SK-N-SH (cell line): ENCODE measurements around the gene ACCS. TPM values are rescaled to one million over a fixed set of nuclear protein-coding genes. Genes with fewer than 3 reads are reported as not detected.

Experiments used
- CTCF ChIA-PET: fragments of 300-600, 350-600 bp; formaldehyde crosslinking; extraction: SDS; loops from one replicate; lab custom pipeline; 2021; lab: Yijun Ruan, JAX
- POLR2A ChIA-PET: fragments of 350-600 bp; sonication (Branson Sonifier 250); formaldehyde crosslinking; extraction: SDS; loops from one replicate; lab custom pipeline; 2020; ENCODE audit warnings: antibody characterized with exemption, inconsistent platforms; lab: Yijun Ruan, JAX
- DNase-seq: peaks from one replicate; pipeline ENCODE4 v3.0.0; 2012
- H2AFZ ChIP-seq: fragments of 200-600 bp; sonication (generic); 2 replicates; pipeline ENCODE4 v1.8.1; 2016; ENCODE audit warnings: antibody characterized with exemption, mild to moderate bottlenecking, low read depth
- H3F3A ChIP-seq: fragments of 200-600 bp; sonication (generic); replicated peaks from 2 replicates; pipeline ENCODE3; 2016; ENCODE audit warnings: antibody characterized with exemption, mild to moderate bottlenecking; ENCODE audit not compliant: insufficient read depth
- H3K27ac ChIP-seq, 2 experiments: fragments of 200-500 bp in 1 of 2; fragments of 200-600 bp in 1 of 2; sonication (Bioruptor generic) in 1 of 2; sonication (generic), shearing (Covaris generic) in 1 of 2; 2 replicates each; pipeline versions ENCODE4 v1.5.1 to v1.6.1; 2014 to 2016; ENCODE audit warnings: low read depth in 2 of 2, inconsistent platforms in 1 of 2, low read length in 1 of 2, mild to moderate bottlenecking in 1 of 2, mixed read lengths in 1 of 2
- H3K27me3 ChIP-seq: fragments of 200-600 bp; sonication (generic), shearing (Covaris generic); 2 replicates; pipeline ENCODE4 v1.6.1; 2016; ENCODE audit warnings: mixed run types; ENCODE audit not compliant: insufficient read depth
- H3K36me3 ChIP-seq, 2 experiments: fragments of 200-500 bp in 1 of 2; fragments of 200-600 bp in 1 of 2; sonication (Bioruptor generic) in 1 of 2; sonication (generic) in 1 of 2; replicated peaks in 1 of 2; 2 replicates each; pipeline versions ENCODE3 to v1.5.1; 2014 to 2016; ENCODE audit warnings: low read length in 1 of 2, mild to moderate bottlenecking in 1 of 2; ENCODE audit not compliant: insufficient read depth in 2 of 2, control insufficient read depth in 1 of 2
- H3K4me1 ChIP-seq, 2 experiments: fragments of 200-500 bp in 1 of 2; fragments of 200-600 bp in 1 of 2; sonication (Bioruptor generic) in 1 of 2; sonication (generic), shearing (Covaris generic) in 1 of 2; 2 replicates each; pipeline versions ENCODE4 v1.5.1 to v1.6.1; 2014 to 2016; ENCODE audit warnings: low read depth in 1 of 2, low read length in 1 of 2, mixed run types in 1 of 2; ENCODE audit not compliant: insufficient read depth in 2 of 2, control insufficient read depth in 1 of 2
- H3K4me2 ChIP-seq: fragments of 200-600 bp; sonication (generic), shearing (Covaris generic); 2 replicates; pipeline ENCODE4 v1.6.1; 2017; ENCODE audit warnings: mixed run types
- H3K4me3 ChIP-seq, 2 experiments: fragments of 200-500 bp in 1 of 2; fragments of 200-600 bp in 1 of 2; sonication (Bioruptor generic) in 1 of 2; sonication (generic), shearing (Covaris generic) in 1 of 2; 2 replicates each; pipeline versions ENCODE4 v1.5.1 to v1.8.1; 2014 to 2016; ENCODE audit warnings: low read depth in 2 of 2, inconsistent platforms in 1 of 2, low read length in 1 of 2, mild to moderate bottlenecking in 1 of 2, mixed read lengths in 1 of 2, moderate library complexity in 1 of 2
- H3K79me2 ChIP-seq: fragments of 200-600 bp; sonication (generic); 2 replicates; pipeline ENCODE4 v1.8.1; 2017; ENCODE audit warnings: mild to moderate bottlenecking; ENCODE audit not compliant: insufficient read depth
- H3K9ac ChIP-seq: fragments of 200-600 bp; sonication (generic); 2 replicates; pipeline ENCODE4 v1.6.1; 2017; ENCODE audit warnings: mixed run types
- H3K9me2 ChIP-seq: fragments of 200-600 bp; sonication (generic); 2 replicates; pipeline ENCODE4 v1.6.1; 2017; ENCODE audit warnings: mixed run types
- H3K9me3 ChIP-seq: fragments of 200-600 bp; sonication (generic); 2 replicates; pipeline ENCODE4 v1.6.1; 2017; ENCODE audit warnings: mixed run types, mild to moderate bottlenecking, moderate library complexity
- H4K20me1 ChIP-seq: fragments of 200-600 bp; sonication (generic); 2 replicates; pipeline ENCODE4 v1.6.1; 2017; ENCODE audit warnings: mild to moderate bottlenecking, mixed run types; ENCODE audit not compliant: insufficient read depth
- CHD2 ChIP-seq: fragments of 150-350 bp; IDR thresholded peaks from 2 replicates; pipeline ENCODE4 v1.6.1; 2018; ENCODE audit warnings: low read length; ENCODE audit not compliant: partially characterized antibody
- CTCF ChIP-seq: fragments of 200-600 bp; sonication (generic); IDR thresholded peaks from 2 replicates; pipeline ENCODE4 v1.6.1; 2017; ENCODE audit warnings: antibody characterized with exemption, mild to moderate bottlenecking, moderate library complexity
- ELF1 ChIP-seq: IDR thresholded peaks from 2 replicates; pipeline ENCODE4 v1.4.0; 2012
- FOSL2 ChIP-seq: IDR thresholded peaks from 2 replicates; pipeline ENCODE4 v1.4.0; 2012; ENCODE audit warnings: low read depth, mild to moderate bottlenecking, moderate library complexity, borderline replicate concordance
- IRF3 ChIP-seq: fragments of 150-350 bp; IDR thresholded peaks from 2 replicates; pipeline ENCODE4 v1.6.1; 2016; ENCODE audit warnings: mild to moderate bottlenecking, low read depth, low read length
- PBX3 ChIP-seq: IDR thresholded peaks from 2 replicates; pipeline ENCODE4; 2012
- RAD21 ChIP-seq: IDR thresholded peaks from 2 replicates; pipeline ENCODE4 v1.6.1; 2012; ENCODE audit warnings: mild to moderate bottlenecking, low read length
- RCOR1 ChIP-seq: fragments of 150-350 bp; IDR thresholded peaks from 2 replicates; pipeline ENCODE4 v1.6.1; 2017; ENCODE audit warnings: antibody characterized with exemption, low read length
- REST ChIP-seq: IDR thresholded peaks from 2 replicates; pipeline ENCODE4 v1.6.1; 2012; ENCODE audit warnings: mild to moderate bottlenecking, low read depth, low read length, moderate library complexity
- SMC3 ChIP-seq: IDR thresholded peaks from 2 replicates; pipeline ENCODE4 v1.6.1; 2012; ENCODE audit warnings: low read depth, low read length, improper control_type of control experiment
- TAF1 ChIP-seq: IDR thresholded peaks from 2 replicates; pipeline ENCODE4 v1.6.1; 2012; ENCODE audit warnings: low read depth, mild to moderate bottlenecking, low read length, moderate library complexity, borderline replicate concordance
- WGBS: methylation state at CpG from one replicate; pipeline ENCODE4 v1.1.6; 2017; ENCODE audit warnings: low lambda C conversion rate; 5-methylcytosine and 5-hydroxymethylcytosine counted together
- polyA plus RNA-seq, 3 experiments: library from polyadenylated mRNA; depleted of rRNA; stranded (reverse); fragments of >200 nt; gene quantifications; 2 replicates each; pipeline ENCODE4 v1.2.3, GENCODE V29; 2012

Gene ACCS
- polyA plus RNA-seq, 1 of the 3 experiments (the other 2 are of a cell fraction), result 28.5 TPM

GRCh38 chr11:44108260-44108659 lies 42.2 kb downstream of the ACCS start:
- no peak overlapping the region for H3K4me3 ChIP-seq
- TF ChIP-seq ELF1, result no peak
- no peak for TF ChIP-seq SMC3
- TF ChIP-seq FOSL2, result no peak
- TF ChIP-seq, all 33 proteins: peak for 0
- Histone ChIP-seq H2AFZ (no peak overlapping the region), H3K9me3 (no peaks in the 10 kb centered on the region), H3K36me3 (peaks cover 6 to 32% of the 10 kb centered on the region in 2 experiments), H3K9me2 (no peaks in the 10 kb centered on the region), H4K20me1 (peaks cover 10% of the 10 kb centered on the region; the same call in 1 of the 2 replicates), H3K27me3 (no peaks in the 10 kb centered on the region), H3K4me2 (no peak overlapping the region), H3K79me2 (peaks cover 5% of the 10 kb centered on the region; the same call in 1 of the 2 replicates), H3K27ac (no peak overlapping the region), H3K4me1 (peaks cover 14 to 16% of the 10 kb centered on the region in 2 experiments; a peak in 3 of 4 replicates), H3F3A (peaks cover 8% of the 10 kb centered on the region), H3K9ac (no peak overlapping the region)
- CTCF ChIA-PET, result interaction anchor here (1.2 kb wide), 1 partner anchor 22 kb away, joined by 3 read pairs; no protein-coding TSS in a partner anchor
- POLR2A ChIA-PET, result no interaction called here
- no peak for DNase-seq
- 95% methylated on average over 4 of the region's 6 CpGs for WGBS

- POLR2A ChIA-PET, result no interaction called here
- peaks cover 4% of the 10 kb centered on the region; the same call in 1 of the 2 replicates for H3K79me2 ChIP-seq
Measured at GRCh38 chr11:44110231-44110679, 44.2 kb downstream of the ACCS start.

More at GRCh38 chr11:44110231-44110679, 44.2 kb downstream of the ACCS start:
- Histone ChIP-seq H3K4me3 (no peak overlapping the region), H3F3A (peaks cover 8% of the 10 kb centered on the region), H3K4me1 (peaks cover 14 to 16% of the 10 kb centered on the region in 2 experiments; a peak in 3 of 4 replicates), H2AFZ (no peak overlapping the region), H3K9me2 (no peaks in the 10 kb centered on the region), H3K36me3 (peaks cover 6 to 48% of the 10 kb centered on the region in 2 experiments), H3K9ac (no peak overlapping the region), H3K27me3 (no peaks in the 10 kb centered on the region), H3K27ac (no peak overlapping the region), H3K4me2 (no peak overlapping the region), H4K20me1 (peaks cover 10% of the 10 kb centered on the region; the same call in 1 of the 2 replicates), H3K9me3 (no peaks in the 10 kb centered on the region)
- 5% methylated on average over 4 of the region's 4 CpGs for WGBS
- TF ChIP-seq REST (no peak), PBX3 (no peak), TAF1 (no peak), RAD21 (peak; percentile 89), IRF3 (no peak), CTCF (peak; percentile 88), CHD2 (no peak), RCOR1 (no peak), FOSL2 (no peak), SMC3 (peak; percentile 57)
- CTCF ChIA-PET, result interaction anchor here (0.6 to 2.6 kb wide), 47 partner anchors 10 to 507 kb away, joined by 3 to 29 read pairs (median 4); partner anchors contain the start of genes ALX4 and EXT2
- peak; percentile 65 for DNase-seq
